Measurements from ENCODE around the gene CREG2.

Gene CREG2, protein sequence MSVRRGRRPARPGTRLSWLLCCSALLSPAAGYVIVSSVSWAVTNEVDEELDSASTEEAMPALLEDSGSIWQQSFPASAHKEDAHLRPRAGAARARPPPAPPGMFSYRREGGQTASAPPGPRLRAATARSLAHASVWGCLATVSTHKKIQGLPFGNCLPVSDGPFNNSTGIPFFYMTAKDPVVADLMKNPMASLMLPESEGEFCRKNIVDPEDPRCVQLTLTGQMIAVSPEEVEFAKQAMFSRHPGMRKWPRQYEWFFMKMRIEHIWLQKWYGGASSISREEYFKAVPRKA

DNA sequence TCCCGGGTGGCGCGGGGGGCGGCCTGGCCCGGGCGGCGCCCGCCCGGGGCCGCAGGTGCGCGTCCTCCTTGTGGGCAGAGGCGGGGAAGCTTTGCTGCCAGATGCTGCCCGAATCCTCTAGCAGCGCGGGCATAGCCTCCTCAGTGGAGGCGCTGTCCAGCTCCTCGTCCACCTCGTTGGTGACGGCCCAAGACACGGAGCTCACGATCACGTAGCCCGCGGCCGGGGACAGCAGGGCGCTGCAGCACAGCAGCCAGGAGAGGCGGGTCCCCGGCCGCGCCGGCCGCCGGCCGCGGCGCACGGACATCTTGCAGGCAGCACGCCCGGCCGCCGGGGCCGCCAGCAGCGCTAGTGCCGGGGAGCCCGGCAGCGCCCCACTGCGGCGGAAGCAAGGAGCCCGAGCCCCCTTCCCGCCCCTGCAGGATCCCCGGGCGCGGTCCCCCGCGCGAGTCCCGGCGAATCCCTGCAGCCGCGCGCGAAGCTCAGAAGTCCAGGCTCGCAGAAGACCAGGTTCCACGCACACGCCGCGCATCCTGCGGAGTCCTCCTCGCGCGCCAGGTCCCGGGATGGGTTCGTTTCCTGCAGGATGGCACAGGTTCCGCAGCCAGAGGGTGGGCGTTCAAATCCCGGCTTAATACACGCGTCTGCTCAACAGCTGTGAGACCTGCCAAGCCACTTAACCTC lies at the start of gene CREG2:
Gene CREG2, minus strand, starts transcription at position 353 of the 684 bp plus-strand sequence. Its CDS starts 46 bp downstream, at position 307.
- peak; percentile 39 for DNase-seq (ENCODE audit: low spot score)

DNA sequence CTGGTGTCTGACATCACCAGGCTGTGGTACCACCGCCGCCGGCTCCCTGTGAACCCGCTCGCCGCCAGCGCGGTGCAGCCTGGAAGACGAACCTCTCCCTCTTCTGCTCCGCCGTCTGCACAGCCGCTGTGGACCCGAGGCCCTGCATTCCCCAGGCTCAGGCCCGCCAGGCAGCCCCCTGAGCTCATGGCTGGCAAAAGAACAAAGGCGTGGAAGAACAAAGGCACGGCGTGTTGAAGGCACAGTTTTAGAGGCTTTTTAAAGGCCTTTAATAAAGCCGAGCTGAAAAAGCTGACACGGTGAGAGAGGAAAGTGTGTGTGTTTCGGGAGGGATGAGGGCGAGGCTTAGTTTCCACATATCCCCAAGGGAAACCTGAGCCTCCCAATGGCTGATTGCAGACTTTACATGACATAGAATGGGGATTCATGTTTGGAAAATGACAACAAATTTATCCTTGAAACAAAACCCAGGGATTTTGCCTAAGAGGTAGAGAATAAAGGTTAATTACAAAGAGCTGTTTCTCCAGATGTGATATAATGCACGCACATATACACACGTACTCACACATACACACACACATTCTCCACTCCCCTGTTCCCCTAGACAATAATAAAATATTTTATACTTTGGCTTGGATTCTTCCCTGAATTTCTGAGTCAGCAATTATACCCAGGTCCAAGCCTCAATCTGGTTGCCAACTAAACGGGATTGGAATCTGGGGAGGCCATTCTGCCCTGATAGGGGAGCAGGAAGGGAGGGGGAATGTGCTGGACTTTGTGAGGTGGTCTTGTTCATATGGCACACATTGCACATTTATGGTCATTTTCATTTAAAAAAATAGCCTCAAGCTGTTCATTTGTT lies 47.9 kb upstream of the CREG2 start:
- DNase-seq (ENCODE audit: low spot score): no peak

DNA sequence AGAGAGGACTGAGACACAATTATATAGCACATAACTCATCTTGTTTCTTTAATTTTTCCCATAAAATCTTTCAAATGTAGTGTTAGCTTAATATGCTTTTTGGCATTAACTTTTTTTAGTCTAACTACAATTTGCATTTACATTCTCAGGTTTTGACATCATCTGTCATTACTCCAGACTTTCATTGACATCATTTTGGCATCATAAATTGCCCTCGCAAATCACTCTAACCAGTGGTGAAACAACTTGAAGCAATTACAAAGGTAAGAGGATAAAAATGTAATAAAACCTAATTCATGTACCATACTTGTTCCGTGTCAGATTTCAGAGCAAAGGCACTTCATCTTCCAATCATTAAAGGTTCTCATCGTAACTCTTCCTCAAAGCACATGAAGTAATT lies 46.2 kb upstream of the CREG2 start:
- DNase-seq (ENCODE audit: low spot score): no peak

DNA sequence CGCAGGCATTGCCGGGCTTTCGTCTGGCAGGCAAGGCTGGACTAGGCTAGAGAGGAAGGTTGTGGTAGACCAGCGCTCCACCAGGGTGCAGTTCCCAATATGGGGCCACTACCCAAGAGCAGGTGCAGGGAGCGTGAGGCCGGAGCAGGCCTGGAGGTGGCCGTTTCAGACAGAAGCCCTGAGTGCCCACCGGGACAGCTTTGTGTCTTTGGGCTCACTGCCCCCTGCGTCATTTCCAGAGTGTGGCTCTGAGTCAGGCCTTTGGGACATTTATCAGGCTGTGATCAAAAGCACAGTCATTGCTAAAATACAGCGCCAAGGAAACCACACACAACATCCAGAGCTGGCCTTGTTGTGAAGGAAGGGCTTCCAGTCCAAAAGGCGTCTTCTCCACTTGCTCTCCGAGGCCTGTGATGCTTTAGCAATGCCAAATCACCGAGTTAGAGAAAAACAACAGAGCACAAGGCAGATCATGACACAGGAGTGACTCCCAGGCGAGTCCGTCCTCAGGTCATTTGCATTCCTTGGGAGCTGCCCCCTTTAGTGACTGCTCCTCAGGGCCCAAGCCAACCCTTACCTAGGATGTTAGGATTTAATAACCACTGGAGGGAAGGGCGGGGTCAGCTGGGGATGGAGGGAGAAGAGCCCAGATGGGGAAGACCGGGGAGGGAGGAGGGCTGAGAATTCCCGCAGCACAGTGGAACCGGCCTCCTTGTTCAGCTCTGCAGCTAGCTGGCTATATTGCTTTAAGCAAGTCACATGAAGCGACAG lies 45.3 kb upstream of the CREG2 start:
- DNase-seq (ENCODE audit: low spot score): no peak

DNA sequence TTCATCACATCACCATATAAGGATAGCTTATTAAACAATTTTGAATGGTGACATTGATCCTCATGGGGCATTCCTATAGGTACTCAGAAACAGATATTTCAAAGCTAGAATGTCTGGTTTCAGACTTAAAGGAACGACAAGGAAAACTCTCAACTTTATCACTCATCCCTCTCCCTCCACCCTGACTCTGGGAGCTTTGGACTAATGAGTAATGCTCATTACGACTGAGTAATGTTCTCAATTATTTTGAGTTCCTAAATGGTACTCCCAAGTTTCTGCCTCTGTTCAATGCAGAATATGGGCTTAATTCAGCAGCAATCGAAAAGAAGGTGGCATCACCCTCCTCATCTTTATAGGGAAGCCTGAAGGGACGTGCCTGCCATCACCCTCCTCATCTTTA lies 44.2 kb upstream of the CREG2 start:
- DNase-seq (ENCODE audit: low spot score): no peak

DNA sequence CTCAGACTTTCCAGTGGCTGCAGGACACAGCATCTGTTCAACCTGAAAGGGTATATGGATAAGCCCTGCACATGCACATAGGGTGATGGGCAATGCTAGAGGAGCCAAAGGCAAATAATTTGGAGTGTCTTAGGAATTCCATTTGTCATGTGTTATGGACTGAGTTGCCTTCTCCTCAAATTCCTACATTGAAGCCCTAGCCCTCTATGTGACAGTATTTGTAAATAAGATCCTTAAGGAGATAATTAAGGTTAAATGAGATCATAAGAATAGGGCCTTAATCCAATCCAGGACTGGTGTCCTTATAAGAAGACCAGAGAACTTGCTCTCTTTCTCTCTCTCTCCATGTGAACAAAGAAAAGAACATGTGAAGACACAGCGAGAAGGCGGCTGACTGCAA lies 42.9 kb upstream of the CREG2 start:
- DNase-seq (ENCODE audit: low spot score): no peak

DNA sequence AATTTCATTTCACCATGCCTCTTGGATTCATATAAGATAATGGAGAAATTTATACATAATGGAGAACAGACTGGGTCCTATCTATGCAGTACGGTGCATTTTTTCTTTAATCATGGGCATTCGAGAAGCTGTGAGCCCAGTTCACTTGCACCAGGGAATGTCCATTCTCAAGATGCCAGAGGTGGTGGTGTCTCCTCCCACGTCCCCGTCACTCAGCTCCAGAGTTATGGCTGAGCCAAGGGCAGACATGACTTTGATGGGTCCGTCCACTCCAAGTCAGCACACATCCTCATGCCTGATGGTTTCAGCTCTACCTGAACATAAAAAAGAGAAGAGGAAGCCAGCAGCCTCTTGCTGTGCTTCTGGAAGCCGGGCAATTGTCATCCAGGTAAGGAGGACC lies 42.1 kb upstream of the CREG2 start:
- DNase-seq (ENCODE audit: low spot score): no peak

DNA sequence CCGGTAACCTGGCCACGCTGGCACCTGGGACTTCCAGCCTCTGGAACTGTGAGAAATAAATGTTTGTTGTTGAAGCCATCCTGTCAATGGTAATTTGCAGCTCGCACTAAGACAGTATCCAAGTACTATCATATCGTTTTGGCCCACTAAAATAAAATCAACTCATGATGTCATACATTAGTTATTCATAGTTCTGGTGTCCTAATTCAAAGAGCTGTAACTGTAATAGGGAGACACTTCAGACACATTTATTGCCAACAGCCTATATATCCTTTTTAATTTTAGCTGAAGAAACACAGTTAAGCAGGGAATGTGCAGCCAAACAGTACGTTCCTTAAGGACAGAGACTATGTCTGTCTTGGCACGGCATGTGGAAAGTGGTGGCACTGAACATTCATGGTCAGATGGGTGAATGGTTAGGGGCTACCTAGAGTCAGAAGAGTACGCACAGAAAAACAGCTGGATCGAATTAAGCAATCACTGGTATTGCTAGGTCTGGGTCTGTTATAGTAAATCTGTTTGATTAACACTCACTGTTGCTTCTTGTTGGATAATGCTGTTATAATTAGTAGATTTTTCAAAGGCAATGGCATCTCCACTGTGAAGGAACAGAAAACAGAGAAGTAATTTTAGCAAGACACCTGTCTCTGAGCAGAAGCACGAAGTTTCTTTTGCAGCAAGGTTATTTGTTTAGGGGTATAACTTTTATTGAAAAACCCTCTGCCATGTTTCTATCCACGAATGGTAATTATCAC lies 41.3 kb upstream of the CREG2 start:
- DNase-seq (ENCODE audit: low spot score): no peak

DNA sequence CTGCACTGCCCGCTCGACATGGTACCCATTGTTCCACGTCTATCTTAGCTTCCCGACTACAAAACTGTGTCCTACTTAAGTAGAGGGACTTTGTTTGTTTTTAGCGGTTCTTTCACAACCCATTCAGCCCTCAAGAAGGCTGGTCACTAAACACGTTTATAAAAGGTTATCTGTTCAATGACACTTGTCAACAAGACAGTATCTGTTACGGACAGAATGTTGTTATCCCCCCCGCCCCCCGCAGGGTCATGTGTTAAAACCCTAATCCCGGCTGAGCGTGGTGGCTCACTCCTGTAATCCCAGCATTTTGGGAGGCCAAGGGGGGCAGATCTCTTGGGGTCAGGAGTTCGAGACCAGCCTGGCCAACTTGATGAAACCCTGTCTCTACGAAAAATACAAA lies 40.4 kb upstream of the CREG2 start:
- DNase-seq (ENCODE audit: low spot score): no peak

DNA sequence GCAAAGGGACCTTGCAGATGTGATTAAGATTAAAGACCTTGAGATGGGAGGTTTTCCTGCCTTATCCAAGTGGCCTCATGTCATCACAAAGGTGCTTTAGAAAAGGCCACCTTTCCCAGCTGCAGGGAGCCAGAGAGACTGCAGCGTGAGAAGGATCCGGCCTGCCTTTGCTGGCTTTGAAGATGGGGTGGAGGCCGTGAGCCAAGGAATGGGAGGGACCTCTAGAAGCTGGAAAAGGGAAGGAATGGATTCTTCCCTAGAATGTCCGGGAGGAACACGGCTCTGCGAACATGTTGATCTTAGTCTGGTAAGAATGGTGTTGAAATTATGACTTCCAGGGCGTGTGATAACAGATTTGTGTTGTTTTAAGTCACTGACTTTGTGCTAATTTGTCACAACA lies 39.9 kb upstream of the CREG2 start:
- DNase-seq (ENCODE audit: low spot score): no peak

DNA sequence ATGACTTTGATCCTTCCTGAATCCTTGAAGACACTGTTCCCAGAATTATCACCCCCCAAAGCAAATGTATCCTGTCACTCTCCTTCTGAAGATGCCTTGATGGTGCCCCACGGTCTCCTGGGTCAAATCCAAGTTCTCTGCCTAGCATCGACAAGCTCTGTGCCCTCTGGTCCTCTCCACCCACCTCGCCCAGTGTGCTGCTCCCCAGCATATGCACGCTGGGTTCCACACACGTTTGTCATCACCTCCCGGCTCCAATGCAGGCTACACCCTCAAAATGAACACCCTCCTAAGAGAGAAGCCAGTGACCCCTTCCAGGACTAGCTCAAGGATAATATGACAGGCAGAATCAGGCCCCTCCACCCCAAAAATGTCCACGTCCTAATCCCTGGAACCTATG lies 39.5 kb upstream of the CREG2 start:
- DNase-seq (ENCODE audit: low spot score): no peak

DNA sequence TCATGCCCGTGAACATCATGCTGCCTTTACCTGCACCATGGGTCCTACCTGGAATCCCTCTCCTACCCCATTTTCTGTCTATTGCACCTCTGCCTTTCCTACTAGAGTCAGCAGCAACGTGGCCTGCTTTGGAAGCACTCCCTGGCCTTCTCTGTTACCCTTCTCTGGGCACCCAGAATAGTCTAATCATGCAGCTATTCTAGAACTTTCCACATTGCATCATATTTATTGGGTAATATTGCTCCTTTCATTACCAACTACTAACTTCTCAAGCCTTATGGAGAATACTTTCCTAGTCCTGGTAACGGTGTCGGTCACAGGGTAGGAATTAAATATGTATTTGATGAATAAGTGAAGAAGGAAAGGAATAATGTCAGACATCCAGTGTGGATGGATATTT lies 33.3 kb upstream of the CREG2 start:
- DNase-seq (ENCODE audit: low spot score): no peak

DNA sequence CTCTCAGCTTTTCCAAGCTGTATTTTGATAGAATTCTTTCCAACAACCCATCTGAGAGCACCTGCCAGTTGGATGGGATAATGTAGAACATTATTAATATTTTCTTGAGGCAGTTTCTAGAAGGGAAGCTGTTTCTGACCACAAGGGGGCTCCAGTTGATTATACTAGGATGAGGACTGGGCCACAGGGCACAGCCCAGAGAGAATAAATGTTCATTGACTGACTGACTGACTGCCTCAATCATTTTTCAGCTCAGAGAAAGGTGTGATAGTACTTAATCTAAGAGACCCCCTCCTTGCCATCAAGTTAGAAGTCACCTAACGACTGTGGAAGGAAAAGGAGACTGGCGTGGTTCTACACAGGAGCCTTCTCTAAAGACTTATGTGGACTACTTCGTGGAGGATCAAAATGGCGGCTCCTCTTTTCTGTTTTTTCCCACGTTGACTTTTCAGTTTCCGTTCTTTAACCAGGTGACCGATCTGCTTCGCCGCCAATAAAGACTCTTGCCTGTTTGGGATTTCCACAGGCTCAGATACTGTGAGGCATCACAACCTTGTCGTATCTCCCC lies 31.9 kb upstream of the CREG2 start:
- DNase-seq (ENCODE audit: low spot score): peak; percentile 72

DNA sequence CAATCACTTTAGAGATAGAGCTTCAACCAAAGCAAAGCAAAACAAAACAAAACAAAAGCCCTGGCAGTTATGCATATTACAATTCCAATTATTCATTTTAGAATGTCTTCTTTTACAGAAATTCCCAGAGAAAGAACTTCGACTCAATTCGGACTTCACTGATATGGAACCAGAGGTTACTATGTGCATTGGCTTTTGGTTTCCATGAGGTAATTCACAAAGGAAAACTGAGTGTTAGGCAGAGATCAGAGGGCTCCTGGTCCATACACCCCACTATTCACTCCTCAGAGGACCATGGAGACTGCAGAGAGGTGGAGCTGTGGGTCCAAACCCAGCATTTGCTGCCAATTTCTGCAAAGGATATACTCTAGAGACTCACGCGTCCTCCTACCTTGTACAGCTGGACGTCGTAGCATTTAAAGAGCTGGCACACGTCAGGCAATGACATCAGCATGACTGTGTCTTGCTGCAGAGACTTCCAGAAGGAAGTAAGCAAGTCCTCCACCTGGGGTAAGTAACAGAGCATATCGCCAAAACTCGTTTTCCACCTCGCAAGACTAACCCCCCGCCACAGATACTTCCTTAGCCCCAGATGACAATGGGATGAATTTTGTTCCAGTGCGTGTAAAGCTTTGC lies 31.3 kb upstream of the CREG2 start:
- no peak for DNase-seq (ENCODE audit: low spot score)

DNA sequence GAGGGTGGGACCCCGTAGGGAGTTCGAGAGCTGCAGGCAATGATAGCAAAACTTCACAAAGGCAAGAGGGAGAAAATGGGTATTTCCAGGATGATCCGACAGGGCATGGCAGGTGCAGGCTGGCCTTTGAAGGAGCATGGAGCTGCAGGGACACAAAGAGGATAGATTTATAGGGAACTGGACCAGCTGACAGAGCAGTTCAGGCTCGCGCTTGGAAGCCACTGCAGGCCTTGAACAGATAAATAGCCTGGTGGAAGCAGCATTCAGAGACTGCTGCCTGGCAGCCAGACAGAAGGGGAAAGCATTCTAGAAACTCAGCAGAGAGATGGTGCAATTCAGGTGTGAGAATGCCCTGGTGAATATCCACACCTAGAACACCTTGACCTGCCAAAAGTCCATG lies 29.3 kb upstream of the CREG2 start:
- no peak for DNase-seq (ENCODE audit: low spot score)

DNA sequence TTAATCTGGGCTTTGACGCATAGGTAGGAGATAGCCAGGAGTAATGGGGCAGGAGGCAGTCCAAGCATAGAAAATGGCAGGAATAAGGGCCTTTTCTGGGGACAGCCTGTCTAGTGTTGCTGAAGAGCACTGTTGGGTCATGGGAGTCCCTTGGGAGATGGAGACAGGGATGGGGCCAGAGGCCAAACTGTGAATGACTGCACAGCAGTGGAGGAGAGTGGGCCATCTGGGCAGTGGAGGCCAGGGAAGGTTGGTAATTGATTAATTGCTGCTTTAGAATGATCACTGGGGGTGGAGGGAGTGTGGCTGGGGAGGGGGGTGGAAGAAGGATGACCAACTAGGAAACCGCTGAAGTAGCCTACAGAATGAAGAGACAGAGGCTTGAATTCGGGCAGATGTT lies 28.6 kb upstream of the CREG2 start:
- no peak for DNase-seq (ENCODE audit: low spot score)

DNA sequence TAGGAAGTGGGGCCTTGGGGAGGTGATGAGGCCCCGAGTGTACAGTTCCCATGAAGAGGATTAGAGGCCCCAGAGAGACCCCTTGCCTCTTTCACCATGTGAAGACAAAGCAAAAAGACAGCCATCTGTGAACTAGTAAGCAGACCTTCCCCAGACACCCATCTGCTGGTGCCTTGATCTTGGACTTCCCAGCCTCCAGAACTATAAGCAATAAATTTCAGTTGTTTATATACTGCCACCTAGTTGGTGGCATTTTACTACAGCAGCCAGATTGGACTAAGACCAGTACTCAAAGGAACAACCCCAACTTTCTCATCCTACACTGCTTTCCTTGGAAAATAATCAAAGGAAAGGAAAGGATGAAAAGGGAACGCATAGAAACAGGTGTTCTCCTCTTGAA lies 27.9 kb upstream of the CREG2 start:
- no peak for DNase-seq (ENCODE audit: low spot score)

DNA sequence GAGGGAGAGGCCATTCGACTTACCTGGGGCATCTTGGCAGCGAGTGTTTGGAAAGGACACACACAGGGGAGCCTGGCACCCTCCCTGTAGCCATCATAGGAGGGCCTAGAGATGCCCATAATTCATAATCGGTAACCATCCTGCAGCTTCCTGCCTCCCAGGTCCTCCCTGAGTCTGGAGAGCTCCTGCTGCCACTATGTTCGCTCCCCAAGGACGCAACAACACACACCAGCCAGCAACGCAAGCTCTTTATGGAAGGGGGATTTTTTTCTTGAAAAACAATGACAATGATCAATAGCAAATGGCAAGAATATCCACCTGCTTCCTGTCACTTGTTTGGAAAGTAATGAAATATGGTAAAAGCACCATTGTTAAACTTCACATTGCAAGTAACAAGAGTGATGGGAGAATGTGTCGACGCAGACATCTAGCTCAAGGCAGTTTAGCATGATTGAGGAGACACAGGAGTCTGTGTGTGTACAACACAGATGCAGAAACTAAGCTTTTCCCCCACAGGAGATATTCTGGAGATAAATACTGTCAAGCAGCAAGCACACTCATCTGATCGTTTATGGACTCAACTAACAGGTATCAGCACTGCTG lies 24.9 kb upstream of the CREG2 start:
- DNase-seq (ENCODE audit: low spot score): no peak

DNA sequence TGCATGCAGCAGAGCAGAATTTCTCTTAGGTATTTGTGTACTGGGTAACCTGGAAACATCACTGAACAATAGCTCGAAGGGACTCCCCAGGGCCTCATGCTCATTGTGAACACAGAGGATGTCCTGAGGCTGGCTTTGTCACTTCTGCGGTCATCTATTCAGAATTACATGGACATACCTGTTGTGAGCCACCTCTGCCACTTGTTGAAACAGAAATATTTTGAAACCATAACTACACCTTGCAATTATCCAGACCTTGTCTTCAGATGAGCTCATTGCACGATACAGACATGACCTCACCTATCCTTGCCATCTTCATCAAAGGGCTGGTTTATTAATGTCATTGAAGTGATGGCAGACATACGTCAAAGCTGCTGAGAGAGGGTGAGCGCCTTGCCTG lies 23.4 kb upstream of the CREG2 start:
- DNase-seq (ENCODE audit: low spot score): no peak

DNA sequence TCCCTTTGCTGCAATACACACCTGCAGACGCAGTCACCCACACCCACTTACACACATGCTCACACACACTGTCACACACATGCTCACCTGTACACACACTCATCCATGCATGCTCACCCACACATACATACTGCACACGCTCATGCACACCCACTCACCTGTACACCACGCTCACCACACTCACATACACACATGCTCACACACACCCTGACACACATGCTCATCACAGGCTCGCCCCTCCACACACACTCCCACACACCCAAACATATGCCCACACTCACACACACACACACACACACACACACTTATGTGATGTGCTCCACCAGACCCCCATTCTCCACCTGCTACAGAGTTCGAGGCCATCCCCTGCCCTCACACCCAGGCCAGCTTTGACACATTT lies 22.8 kb upstream of the CREG2 start:
- DNase-seq (ENCODE audit: low spot score): no peak

All from CD4-positive, alpha-beta T cell treated with Interleukin-15 for 4 hours (primary cell).